Stimulated activated CD4-positive, alpha-beta T cell treated with anti-CD3 and anti-CD28 coated beads, Interleukin-15, amount 100 ng/mL, for 24 hours (primary cell): Measurements from ENCODE around the gene PNMA8B.

Source experiments
- DNase-seq: peaks from one replicate; pipeline ENCODE4 v3.0.0-alpha.2; 2020

Gene PNMA8B

DNA sequence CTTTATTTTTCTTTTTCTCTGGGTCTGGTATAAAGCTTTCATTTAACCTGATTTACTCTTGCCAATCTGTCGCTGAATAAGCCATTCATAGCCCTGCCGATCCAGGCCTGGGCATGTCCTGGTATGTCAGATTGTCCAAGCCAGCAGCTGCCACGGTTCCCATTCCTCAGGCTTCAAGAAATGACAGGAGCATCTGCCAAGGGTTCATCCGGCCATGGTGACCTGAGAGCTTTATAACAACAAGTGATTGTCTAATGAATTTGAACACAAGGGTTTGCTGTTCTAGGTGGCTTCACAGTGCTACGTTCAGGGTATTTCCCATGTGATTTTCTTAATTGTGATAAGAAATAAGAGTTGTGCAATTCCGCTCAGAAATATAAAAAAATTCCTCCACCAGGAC, 44.3 kb downstream of the PNMA8B start:
- DNase-seq, result no peak

DNA sequence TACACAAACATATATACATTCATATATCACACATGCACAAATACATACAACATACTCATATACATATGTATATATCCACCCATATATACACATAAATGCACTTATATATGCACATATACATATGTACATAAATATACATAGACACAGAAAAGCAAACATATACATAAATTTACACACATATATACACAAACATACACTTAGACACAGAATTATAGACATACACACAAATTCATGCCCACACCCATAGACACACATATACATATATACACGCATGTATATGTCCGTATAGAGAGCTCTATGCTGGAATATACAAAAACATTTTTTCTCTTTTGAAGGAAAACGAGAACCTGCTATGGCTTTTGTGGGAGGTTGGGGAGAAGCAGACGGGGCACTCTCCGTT, 44.9 kb downstream of the PNMA8B start:
- DNase-seq, result no peak

DNA sequence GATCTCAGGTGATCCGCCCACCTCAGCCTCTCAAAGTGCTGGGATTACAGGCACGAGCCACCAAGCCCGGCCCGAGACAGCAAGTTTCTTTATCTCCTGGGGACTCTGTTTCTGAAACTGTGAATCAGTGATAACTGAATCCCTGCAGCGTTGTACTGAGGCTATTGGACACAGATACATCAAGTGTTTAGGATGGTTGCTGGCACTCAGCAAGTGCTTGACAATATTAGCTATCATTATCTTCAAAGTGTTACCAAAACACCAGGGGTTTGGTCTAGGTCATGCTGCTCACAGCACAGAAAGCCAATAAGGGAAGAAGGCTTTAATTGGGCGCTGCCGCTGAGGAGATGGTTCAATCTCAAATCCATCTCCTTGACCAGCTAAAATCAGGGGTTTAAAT, 46.4 kb downstream of the PNMA8B start:
- DNase-seq, result no peak

DNA sequence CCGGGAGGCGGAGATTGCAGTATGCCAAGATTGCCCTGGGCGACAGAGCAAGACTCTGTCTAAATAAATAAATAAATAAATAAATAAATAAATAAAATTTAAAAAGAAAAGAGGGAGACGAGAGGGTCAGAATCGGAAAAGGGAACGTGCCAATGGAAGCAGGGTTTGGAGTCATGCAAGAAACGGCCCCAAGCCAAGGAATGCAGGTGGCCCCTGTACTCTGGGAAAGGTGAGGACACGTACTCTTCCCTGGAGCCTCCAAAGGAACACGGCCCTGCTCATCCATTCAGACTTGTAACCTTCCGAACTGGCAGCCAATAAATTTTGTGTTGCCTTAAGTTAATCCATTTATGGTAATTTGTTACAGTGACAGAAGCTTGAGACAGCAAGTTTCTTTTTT, 47.1 kb downstream of the PNMA8B start:
- DNase-seq, result no peak

DNA sequence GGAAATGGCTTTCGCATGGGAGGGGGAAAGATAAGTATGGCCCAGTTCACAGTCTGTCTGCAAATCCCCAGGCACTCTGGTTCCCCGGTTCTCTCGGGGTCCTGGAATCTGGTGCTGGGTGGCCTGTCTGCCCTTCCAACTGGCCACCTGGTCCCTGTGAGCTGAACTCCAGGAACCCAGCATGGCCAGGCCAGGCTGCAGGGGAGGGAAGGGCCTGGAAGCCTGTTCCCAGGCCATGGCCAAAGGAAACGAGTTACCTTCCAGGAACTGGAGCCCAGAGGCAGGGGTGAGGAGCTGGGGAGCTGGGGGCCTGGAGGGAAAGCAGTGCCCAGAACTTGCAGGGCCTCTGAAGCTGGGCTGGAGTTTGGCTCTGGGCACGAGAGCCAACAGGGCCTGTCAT, 47.8 kb downstream of the PNMA8B start:
- no peak for DNase-seq

DNA sequence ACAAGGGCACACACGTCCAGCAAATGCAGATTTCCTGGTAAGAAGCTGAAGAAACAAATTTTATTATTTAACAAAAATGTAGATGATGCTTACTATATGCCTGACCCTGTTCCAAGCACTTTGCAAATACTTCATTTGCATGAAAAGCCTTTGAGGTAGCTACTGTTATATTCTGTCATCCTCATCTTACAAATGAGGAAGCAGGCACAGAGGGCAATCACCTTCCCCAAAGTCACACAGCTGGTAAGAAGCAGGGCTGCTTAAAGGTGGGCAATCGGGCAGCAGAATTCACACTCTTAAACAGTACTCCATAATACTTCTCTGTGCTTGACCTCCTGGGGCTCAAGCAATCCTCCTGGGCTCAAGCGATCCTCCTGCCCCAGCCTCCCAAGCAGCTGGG, 48.7 kb downstream of the PNMA8B start:
- DNase-seq, result no peak

DNA sequence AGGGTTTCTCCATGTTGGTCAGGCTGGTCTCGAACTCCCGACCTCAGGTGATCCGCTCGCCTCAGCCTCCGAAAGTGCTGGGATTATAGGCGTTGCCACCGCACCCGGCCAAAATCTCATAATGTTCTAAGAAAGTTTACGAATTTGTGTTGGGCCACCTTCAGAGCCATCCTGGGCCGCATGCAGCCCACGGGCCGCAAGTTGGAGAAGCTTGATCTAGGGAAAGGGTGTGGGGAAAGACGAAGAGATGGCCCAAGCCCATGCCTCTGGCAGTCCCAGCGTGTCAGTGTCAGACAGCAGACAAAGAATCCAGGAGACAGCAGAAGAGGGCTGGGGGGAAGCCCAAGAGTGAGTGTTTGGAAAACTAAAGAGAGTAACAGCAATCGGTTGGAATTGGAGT, 49.6 kb downstream of the PNMA8B start:
- no peak for DNase-seq

DNA sequence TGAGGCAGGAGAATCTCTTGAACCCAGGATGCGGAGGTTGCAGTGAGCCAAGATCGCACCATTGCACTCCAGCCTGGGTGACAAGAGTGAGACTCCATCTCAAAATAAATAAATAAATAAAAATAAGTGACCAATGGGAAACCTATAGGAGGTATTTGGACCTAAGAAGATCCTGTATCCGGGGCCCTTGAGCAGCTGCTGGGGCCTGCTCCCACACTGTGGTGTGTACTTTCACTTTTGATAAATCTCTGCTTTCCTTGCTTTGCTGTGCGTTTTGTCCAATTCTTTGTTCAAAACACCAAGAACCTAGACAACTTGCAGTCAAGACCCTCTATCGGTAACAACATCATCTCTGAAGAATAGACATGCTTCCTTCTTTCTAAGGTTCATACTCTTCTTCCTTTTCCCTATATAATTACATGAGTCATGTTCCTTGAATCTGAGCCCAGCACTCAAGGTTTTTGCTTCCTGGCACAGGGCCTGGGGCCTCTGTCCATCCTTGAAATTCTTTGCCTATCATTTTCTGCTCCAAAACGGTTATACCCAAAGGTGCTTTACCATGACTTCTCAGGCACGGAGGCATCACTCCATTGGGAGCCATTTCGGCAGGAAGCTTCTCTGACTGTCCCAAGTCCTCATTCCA, 52.7 kb downstream of the PNMA8B start:
- no peak for DNase-seq

DNA sequence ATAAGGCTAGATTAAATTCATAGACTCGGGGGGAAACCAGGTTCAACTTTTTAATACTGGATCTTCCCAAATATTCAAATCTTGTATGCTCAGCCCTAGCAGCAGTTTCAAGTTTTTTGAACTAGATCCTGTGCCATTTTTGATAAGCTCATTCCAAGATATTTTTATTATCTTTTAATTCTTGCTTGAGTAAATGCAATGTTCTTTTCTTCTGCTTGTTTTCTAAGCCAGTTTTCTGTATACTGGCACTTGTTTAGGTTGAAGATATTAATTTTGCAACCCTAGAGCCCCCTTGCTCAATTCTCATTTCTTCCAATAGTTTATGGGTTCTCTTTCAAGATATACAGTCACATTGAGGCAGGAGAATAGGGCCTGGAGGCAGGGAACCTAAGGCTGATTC, 53.8 kb downstream of the PNMA8B start:
- no peak for DNase-seq
